ENCODE measurements around the gene OLFML2B.
A peak's percentile ranks its signal among the peaks of the same experiment; 100 is the strongest.
"Not testable (repeated sequence)": the region's sequence is repeated elsewhere in the genome, so short reads cannot be mapped to it uniquely, and the experiment has no call there.

Gene OLFML2B

GRCh38 chr1:162023547-162024501, at the start of gene OLFML2B:
Gene OLFML2B (minus strand): TSS chr1:162023869. CDS start chr1:162023430, 439 bp downstream.
- peak; percentile 88 for DNase-seq

GRCh38 chr1:162072740-162073139, 49.1 kb upstream of the OLFML2B start:
- DNase-seq, result no peak

GRCh38 chr1:162070825-162071224, 47.2 kb upstream of the OLFML2B start:
- DNase-seq, result no peak

GRCh38 chr1:162070094-162070748, 46.6 kb upstream of the OLFML2B start:
- no peak for DNase-seq

- DNase-seq, result peak; percentile 47
Measured at GRCh38 chr1:162069334-162070093, 45.8 kb upstream of the OLFML2B start, which contains the start of gene NOS1AP. Gene NOS1AP (plus strand): TSS chr1:162069691. CDS start chr1:162070178, 487 bp downstream.

GRCh38 chr1:162068301-162068700, 44.6 kb upstream of the OLFML2B start:
- no peak for DNase-seq

DNA sequence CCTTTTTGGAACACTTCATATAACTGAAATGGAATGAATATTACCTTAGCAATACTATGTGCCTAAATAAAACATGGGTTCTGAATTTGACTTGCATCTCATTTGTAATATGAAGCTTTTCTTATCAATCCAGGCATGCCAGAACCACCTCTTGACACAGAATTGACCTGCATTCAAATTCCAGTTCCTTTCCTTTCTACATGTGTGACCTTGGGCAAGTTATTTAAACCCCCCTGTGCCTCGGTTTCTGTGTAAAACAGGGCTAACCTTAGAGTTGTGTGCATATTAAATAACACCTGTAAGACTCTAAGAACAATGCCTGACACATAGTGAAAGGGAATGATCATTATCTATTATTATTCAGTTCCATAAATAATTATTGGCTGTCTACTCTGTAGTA, 43.8 kb upstream of the OLFML2B start:
- DNase-seq, result no peak

DNA sequence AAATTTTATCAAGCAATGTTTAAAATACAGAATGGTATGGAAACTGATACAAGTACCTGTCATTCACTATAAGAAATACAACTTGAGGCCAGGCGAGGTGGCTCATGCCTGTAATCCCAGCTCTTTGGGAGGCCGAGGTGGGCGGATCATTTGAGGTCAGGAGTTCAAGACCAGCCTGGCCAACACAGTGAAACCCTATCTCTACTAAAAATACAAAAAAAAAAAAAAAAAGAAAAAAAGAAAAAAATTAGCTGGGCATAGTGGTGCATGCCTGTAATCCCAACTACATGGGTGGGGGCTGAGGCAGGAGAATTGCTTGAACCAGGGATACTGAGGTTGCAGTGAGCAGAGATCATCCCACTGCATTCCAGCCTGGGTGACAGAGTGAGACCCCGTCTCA, 43.2 kb upstream of the OLFML2B start:
- not testable (repeated sequence) for DNase-seq

GRCh38 chr1:162065016-162065415, 41.3 kb upstream of the OLFML2B start:
- no peak for DNase-seq

DNA sequence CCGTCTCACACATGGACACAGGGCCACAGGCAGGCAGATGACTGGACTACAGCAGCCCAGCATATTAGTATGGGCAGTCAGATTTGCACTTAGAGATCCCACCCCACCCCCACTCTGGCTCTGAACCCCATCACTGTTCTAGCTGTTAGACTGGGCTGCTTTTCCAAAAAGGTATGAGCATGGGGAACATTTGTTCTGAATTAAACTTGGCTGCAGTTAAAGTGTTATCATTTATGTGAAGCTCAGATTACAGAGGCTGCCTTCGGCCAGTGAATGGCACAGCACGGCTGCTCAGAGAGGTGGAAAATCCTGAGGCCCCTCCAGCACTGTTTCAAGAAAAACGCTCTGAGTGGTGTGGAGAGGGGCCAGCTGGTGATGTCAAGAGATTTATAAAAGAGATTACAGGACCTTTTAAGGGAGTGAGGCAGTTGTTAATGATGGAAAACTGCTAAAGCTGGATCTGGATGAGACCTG, 38.9 kb upstream of the OLFML2B start:
- DNase-seq, result peak; percentile 29

DNA sequence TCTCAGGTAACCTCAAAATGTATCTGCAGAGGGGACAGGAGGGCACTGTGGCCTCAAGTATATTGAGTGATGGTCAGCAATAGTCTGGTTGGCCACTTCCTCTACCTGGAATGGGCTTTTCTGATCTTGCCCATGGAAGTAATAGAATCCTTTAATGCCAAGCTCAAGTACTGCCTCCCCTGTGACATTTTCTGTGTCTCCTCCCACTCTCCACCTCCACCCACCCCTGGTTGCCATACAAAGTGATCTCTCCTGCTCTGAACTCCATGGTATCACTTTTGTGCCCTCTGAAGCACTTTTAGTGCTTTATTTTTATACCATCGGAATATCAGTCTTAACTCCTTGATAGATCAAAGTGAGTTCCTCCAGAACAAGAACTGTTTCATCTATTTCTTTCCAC, 36.6 kb upstream of the OLFML2B start:
- DNase-seq, result no peak

DNA sequence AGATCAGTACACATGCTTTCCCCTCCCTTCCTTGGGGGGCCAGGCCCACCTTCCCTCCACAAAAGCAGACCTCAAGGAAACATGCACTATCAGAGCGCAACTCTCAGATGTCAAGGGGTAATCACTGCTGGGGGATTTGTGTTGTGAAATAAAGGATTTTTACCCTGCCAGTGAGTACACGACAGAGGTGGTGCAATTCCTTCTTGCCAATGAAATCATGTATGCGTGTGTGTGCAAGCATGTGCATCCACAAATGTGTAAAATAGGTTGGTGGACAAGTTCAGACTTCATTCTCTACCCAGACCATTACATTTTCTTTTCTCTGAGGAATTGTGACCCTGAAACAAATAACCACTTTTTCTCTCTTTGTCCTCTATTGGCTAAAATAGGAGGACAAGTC, 36.1 kb upstream of the OLFML2B start:
- no peak for DNase-seq

GRCh38 chr1:162056579-162056978, 32.9 kb upstream of the OLFML2B start:
- no peak for DNase-seq

- peak; percentile 64 for DNase-seq
Measured at GRCh38 chr1:162056043-162056442, 32.4 kb upstream of the OLFML2B start.

GRCh38 chr1:162055062-162055461, 31.4 kb upstream of the OLFML2B start:
- DNase-seq, result peak; percentile 90

DNA sequence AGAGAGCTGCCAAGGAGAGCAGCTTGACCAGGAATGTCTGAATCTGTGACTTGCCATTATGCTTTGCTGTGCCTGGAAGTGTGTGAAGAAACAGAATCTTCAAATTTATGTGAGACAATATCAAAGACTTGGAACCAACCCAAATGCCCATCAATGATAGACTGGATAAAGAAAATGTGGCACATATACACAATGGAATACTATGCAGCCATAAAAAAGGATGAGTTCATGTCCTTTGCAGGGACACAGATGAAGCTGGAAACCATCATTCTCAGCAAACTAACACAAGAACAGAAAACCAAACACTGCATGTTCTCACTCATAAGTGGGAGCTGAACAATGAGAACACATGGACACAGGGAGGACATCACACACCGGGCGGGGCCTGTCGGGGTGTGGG, 30.3 kb upstream of the OLFML2B start:
- not testable (repeated sequence) for DNase-seq

GRCh38 chr1:162046921-162047320, 23.3 kb upstream of the OLFML2B start:
- DNase-seq, result no peak

DNA sequence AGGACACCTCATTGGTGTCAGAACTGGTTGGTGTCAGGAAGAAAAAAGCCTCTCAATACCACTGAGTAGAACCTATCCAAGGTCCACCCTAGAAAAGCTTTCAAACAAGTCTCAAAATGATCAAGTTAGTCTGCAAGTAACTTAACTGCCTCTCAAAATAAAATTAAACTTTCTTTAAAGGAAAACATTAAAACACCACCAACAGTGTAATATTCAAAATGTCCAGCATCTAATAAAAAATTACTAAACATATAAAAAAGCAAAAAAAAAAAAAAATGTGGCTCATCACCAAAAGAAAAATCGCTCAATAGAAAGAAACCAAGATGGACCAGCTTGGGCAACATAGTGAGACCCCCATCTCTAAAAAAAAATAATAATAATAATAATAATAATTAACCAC, 18.7 kb upstream of the OLFML2B start:
- DNase-seq, result no peak

GRCh38 chr1:162040657-162041056, 17.0 kb upstream of the OLFML2B start:
- DNase-seq, result no peak

DNA sequence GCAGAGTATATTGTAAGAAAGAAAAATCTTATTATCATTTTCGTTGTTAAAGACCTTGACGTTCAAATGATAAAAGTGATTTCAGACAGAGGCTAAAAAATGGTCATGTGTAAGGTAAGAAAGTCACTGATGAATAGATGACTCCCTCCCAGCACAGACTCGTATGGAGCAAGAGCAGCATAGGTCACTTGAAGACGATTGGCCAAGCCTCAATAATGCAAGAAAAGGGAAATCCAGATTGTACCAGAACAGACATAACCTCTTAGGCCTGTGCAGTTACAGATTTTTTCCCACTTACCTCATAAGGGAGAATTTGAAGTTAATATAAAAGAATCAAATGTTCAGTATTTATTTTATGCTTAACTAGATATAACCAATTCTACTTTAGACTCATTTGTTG, 16.3 kb upstream of the OLFML2B start:
- DNase-seq, result no peak

DNA sequence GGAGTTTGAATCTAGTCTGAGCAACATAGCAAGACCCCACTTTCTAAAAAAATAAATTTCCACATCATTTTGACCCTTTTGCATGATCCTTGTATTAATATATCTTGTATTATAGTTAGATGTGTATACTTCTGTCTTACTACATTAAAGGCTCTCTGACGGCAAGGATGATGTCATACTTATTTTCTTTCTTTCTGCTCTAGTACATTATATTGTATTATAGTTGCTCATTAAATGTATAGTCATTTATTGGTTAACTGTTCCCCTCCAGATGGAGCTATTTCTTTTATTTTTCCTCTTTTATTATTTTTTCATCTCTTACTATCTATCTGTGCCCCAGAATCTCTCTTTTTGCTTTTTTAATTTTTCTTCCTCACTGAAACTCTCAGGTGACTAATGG, 15.0 kb upstream of the OLFML2B start:
- DNase-seq, result no peak

- DNase-seq, result peak; percentile 36
Measured at GRCh38 chr1:162036163-162036562, 12.5 kb upstream of the OLFML2B start.

DNA sequence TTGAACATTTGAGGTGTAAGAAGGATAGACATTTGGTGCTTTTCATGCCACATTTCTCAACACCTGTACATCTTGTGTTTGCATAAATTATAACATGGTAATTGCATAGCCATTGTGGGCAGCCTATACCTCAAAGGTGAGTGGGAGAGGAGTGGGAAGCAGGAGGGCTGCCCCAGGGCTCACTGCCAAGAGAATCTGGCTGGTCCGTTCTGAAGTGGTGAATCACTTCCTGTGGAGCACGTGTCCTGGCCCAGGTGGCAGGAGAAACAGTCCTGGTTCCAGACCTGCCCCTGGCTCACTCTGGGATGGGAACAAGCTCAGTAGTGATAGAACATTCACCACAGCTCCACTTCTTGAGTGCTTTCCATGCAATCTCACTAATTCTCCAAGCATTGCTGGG, 11.6 kb upstream of the OLFML2B start:
- peak; percentile 42 for DNase-seq

All from fibroblast of skin of right biceps (primary cell).